ENCODE data around the gene BHLHE41.

The BHLHE41 gene

DNA sequence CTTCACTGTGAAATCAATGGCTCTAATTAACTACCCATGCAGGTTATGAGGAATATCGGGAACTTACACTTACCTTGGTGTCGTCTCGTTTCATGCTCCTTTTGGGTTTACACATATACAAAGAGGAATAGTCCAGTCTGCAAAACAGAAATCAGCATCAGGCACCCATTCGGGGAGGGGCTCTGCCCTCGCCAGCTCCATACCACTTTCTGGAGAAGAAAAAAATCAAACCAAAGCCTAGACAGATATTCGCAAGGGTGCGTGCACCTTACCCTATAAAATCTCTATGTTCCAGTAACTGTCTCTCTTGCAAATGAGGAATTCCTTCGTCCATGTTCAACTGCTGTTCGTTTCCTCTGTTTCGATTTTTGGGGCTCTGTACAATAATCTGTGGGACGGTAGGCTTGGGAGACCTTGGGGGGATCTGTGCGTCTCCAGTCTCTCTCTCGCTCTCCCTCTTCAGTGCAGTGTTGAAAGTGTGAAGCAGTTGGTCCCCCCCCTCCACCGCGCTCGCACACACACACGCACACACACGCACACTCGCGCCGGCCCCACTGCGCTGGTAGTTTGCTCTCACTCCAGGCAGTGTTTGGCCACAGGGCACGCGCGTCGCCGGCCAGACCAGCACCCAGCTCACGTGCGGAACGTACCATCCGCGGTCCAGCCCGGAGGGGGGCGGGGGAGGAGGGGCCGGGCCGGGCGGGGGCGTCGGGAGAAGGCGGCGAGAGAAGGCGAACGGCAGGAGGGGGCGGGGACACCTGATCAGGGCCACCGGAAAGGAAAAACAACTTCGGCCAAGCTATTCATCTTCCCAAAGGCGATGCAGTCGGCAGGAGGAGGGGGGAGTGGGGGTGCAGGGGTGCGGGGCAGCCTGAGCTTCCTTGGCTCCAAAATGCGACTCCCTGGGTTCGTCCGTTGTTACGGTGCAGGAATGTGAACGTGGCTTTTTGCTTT lies at the start of gene BHLHE41:
Gene BHLHE41 (minus strand): TSS at position 592 of the 954 bp plus-strand sequence. CDS start 258 bp downstream, at position 334.
- DNase-seq (ENCODE audit: low spot score), result peak; percentile 81

DNA sequence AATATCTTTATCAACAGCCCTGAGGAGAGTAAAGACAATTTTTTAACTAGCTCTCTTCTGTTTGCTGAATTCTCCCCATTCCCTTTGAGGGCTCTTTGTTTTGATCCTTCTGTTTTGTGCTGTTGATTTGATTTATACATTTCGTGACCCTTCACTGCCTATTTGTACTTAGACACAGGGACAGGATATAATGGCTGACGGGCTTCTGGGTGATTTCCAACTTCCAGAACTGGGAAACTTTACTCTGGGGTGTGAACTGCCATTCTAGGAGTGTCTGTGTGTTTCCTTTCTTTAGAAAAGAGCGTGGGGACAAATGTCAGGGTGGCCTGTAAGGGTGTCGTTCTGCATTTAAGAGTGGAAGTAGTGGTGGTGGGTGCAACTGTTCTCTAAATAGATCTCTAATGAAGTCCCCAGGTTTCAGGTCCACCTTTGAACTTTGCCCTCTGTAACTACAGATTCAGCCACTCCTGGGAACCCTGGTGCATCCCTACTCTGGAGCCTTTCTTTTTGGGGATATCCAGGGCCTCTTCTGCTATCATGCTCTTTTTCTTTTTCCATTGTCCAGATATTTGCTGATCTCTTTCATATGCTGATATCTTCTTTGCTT lies 48.2 kb upstream of the BHLHE41 start:
- no peak for DNase-seq (ENCODE audit: low spot score)

DNA sequence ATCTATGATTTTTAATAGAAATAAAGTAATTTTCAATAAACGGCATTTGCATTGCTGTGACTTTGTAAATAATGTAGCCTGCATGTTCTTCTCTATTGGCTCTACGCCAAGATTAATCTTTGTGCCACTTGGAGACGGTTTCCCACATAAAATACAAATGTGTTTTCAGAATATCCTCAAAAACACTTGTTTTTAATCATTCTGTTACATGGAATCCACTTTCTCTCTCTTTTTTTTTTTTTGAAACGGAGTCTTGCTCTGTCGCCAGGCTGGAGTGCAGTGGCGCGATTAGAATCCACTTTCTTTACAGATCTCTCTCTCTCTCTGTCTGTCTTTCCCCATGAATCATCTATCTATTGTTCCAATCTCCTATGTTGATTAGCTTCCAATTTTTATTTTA lies 47.7 kb upstream of the BHLHE41 start:
- DNase-seq (ENCODE audit: low spot score), result no peak

DNA sequence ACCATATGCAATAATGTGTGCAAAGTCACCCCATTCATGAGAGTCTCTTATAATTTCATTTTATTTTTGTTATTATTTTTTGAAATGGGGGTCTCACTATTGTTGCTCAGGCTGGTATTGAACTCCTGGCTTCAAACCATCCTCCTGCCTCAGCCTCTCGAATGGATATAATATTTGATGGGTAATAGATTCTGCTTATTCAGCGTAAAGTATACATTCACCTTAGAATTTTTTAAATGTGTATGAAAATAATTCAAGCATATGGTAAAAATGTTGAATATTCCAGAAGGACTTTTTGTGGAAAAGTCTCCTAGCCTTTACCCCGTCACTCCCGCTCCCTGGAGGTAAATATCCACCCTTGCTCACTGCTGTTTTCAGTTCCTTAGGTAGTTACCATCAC lies 47.2 kb upstream of the BHLHE41 start:
- DNase-seq (ENCODE audit: low spot score), result no peak

DNA sequence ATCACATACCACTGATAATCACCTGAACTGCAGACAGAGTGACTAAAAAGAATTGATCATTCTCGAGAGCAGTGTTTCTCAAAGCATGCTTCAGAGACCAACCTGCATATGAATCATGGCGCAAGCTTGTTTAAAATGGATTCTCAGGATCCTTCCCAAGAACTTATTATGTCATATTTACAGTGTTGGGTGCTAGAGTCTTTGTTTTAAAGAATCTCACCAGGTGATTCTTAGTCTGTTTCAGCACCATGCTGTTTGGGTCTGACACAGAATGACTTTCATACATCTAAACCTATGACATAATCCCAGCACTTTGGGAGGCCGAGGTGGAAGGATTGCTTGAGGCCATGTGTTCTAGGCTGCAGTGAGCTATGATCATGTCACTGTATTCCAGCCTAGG lies 39.3 kb upstream of the BHLHE41 start:
- DNase-seq (ENCODE audit: low spot score), result no peak

DNA sequence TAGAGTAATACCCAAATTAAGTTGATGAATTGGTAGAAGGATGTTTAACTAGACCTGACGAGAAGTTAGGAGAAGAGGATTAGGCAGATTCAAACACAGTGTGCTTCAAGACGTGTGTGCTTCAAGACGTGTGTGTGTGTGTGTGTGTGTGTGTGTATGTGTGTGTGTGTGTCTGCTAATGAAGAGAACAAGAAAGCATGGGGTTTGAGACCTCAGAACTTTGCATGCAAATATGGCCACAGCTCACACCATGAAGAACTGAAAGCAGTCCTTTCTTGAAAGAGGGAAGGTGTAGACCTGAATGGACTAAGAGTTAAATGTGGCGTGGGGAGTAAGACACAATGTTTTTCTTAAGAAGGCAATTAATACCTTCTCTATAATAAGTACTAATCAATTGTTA lies 38.1 kb upstream of the BHLHE41 start:
- no peak for DNase-seq (ENCODE audit: low spot score)

DNA sequence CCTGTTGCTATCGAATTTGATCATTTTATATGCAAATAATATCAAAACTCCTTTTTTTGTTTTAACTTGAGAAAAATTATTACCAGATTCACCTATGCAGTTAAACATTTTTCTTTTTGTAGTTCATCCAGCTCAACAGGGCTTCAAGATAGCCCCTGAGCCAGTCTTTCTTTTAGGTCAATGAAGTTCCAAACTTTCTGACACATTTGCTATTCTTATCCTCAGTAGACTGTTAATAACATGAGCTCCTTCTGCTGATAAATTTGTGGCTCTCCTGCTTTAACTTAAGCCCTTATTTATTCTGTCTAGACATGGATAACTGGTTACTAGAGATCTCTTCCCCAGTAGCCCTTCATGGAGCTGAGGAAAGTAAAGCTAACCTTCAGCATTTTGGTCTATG lies 37.3 kb upstream of the BHLHE41 start:
- DNase-seq (ENCODE audit: low spot score), result no peak

DNA sequence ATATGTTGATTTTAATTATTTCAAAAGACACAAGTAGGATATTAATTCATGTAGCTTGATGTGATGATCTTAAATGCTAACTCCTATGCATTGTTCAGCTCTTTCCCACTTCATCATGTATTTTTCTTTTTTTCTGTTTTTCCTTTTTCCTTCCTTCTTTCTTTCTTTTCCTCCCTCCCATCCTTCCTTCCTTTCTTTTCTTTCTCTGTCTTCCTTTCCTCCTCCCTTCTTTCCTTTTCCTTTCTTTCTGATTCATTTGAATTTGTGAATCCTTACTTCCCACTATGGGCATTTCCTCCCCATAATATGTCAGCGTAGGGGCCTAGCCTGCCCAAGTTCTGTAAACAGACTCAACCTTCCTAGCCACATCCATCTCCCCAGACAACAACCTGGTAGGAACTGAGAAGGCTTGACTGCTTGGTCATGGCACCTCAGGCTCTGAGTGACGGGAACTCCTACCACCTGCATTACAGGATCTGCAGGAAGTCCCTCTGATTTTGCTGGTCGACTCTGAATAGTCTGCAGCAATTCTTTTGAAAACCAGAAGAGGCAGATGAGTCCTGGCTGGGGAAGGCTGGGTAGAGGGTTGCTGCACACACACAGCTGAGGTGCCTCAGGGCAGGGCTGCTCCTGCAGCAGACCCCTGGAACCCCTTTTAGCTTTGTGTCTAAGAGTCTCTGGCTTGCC lies 33.4 kb upstream of the BHLHE41 start:
- no peak for DNase-seq (ENCODE audit: low spot score)

DNA sequence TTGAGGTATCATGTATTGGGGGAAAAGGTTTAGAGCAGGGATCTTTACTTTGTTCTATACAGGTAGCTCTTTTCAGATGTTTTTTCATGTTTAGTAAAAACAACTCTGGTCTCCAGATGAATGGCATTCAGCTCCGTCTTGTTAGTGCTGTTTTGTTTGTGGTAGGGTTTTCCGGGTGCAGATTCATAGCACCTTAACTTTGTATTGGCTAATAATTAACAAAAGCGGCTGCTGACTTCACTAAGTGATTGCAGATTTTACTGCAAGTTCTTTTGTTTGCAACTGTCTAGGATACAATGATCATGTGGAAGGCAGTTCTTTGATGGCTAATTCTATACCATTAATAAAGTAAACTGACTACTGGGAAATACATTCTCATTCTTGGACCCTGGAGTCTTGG lies 32.2 kb upstream of the BHLHE41 start:
- peak; percentile 69 for DNase-seq (ENCODE audit: low spot score)

DNA sequence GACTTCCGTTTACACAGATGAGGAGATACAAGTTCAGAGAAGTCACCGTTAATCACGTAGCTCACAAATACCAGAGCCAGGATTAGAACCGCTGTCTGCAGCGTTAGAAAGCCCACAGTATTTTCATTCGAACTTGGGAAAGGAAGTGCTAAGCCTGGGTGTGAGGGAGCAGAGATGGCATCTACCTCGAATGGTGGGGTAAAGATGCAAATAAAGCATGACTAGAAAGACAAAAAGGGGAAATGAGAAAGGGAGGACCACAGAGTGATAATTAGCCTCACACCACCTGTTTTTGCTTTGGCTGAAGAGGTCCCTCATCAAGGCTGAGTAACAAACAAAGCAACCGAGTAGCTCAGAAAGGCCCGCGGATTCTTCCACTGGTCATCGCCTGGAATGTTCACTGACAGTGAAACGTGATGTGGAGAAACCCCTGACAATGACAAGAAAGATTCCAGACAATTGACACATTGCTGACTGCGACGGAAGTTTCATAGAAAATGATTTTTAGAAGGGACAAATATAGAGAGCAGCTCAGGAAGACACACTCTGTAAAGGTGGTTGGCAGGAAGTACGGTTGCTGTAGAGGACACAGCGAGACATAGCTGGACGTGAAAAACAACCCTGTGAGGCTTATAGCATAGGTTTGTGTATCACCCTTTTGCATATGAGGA lies 31.5 kb upstream of the BHLHE41 start:
- DNase-seq (ENCODE audit: low spot score), result no peak

DNA sequence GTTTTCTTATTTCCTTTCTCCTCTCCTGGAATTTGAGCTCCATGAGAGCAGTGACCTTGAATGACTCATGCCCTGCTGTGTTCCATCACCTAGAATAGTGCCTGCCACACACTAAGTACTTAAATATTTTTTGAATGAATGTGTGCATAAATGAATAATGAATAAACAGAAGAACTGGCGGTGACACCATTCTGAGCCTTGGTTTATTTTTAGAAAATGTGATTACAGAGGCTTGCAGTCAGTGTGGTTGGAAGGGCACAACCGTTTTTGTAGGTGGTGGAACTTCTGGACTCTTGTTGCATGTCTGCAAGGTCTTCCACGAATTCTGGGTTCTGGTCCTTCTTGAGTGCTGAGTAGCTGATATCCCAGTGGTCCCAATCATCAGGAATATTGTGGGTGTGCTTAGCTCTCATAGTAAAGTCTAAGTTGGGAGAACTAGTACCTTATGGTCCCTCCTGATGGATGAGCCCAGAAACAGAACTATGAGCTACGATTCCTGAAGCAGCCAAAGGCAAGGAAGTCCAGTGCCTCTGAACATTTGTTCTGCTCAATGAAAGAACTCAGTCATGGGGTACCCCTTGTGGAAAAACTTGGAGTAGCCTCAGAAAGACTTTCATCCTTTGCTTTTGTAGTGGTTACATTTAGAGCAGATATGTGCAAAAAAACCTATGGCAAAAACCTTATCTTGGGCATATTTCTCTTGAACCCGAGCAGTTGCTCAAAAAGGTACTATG lies 28.8 kb upstream of the BHLHE41 start:
- DNase-seq (ENCODE audit: low spot score), result peak; percentile 92

DNA sequence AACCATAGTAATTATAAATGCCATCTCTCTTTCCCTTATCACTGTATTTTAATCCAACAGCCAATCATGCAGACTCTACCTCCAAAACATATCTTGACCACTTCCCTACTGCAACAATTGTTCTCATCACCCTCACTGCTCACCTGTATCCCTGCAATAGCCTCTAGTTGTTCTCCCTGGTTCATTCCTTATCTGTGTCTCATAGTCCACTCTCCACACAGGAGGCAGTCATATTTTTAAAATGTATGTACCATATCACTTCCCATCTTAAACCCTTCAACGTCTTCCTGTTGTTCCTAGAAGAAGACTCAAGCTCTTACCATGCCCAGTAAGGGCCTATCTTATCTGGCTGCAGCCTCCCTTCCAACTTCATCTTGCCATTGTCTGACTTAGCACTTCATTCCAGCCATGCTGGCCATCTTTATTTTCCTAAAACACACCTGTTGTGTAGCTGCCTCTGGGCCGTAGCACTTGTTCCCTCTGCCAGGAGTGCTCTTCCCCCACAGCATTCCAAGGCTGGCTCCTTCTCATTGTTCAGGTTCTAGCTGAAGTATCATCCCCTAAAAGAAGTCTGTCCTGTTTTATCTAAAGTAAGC lies 27.8 kb upstream of the BHLHE41 start:
- DNase-seq (ENCODE audit: low spot score), result no peak

DNA sequence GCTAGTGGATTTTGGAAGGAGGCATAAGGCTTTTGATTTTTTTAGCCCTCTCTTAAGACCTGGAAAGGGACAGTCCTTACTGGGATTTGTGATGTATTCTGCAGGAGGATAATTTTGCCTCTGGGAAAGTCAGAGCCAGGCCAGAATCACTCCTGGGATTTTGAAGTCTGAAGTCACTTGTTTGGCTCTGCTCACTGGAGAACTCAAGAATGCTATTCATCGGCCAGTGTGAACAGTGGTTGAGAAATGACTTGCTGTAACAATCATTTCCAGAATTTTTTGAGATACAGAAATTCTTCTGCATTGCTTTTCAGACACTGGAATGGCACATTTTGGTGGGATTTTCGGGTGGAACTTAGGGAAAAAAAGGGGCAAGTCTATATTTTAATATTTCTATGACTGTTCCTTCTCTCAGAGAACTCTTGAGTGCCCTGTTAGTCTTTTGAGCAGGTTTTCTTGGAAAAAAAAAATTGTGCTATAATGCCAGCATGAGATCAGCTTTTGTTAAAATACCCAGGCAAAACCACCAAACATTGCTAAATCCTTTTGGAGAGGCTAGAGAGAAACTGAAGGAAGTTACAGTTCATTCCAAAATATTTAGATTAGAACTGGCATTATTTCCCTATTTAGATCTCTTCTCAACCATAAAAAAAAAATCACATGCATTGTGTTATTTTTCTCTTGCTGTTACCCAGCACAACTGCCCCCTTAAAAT lies 26.1 kb upstream of the BHLHE41 start:
- no peak for DNase-seq (ENCODE audit: low spot score)

DNA sequence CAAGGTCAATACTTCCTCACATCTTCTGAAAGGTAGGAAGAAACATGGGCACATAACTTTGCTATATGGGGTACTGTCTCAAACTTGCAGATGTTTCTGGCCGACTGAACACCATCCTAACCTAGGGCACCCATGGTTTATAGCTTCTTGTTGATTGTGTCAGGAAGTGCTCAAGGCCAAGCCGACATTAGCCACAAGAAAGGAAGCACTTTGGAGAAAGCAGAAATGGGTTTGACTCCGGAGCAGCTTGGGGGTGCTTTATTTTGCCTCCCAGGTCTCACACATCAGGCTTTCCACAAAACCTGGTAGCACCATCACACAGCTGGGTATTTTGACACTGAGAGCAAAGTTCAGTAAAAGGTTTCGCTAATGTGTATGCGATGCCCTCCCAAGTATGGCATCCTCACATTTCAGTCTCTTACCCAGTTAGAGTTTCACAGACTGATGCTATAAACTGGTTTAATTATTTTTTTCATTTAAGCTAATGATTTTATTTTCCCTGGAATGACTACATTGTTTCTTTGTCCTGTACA lies 25.2 kb upstream of the BHLHE41 start:
- no peak for DNase-seq (ENCODE audit: low spot score)

DNA sequence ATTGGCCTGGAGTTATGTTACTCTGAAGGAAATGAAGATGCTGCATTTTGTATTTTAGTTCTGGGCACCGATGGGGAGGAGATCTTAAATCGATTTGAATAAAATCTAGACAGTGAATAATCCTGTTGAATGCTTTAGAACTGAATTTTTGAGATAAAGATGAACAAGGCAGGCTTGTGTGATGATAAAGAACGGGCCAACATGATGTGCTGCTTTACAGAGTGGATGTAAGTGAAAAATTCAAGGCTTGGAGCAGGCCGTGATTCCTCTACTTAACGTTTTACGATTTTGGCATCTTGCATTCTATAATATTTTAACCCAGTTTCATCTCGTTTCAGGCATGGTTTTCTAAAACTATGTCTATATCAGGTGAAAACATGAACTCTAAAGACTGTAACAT lies 23.5 kb upstream of the BHLHE41 start:
- no peak for DNase-seq (ENCODE audit: low spot score)

DNA sequence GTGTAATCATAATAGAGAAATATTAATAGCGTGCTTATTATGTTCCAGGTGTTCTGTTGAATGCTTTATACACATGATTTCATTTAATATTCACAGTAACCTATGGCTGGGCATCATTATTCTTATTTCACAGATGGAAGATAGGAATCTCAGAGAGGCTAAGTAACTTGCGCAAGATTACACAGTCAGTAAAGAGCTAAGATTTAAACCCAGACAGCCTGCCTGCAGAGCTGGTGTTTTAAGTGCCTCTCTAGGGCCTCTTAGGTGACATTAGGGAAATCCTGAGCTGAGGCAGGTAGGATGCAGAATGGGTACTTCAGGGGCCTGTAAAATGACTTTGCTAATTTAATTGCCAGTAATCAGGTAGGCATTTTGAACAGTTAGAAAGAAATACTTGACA lies 18.5 kb upstream of the BHLHE41 start:
- DNase-seq (ENCODE audit: low spot score), result no peak

DNA sequence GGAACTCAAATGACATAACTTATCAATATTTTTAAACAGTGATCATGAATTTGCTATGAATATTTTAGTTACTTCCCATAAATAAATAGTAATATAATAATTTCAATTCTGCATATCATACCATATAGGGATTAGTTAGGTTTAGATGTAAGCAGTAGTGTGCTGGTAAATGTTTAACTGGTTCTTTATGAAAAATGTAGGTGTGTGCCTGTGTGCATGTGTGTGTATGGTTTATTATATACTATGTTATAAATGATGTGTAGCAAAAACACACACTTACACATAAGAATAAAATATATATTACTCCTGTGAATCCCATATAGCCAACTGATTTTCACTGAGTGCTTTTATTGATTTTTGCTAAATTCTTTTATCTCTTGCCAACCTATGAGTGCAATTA lies 14.0 kb upstream of the BHLHE41 start:
- no peak for DNase-seq (ENCODE audit: low spot score)

DNA sequence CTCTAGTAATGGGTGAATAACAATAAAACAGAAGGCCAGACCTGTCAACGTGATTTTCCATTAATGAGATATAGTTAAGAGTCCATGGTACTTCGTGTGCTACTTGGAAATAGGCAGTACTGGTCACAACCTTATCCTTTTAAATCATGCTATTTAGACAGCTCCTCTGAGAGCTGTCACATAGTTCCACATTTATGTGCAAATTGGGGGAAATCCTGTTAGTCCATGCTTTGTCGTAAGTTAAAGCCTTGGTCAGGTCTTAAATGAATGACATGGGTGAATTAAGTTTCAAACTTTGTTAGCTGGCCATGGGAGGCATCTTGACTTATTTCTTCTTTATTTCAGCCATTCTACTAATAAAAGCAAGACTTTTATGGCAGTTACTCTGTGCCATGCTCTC lies 11.9 kb upstream of the BHLHE41 start:
- DNase-seq (ENCODE audit: low spot score), result no peak

DNA sequence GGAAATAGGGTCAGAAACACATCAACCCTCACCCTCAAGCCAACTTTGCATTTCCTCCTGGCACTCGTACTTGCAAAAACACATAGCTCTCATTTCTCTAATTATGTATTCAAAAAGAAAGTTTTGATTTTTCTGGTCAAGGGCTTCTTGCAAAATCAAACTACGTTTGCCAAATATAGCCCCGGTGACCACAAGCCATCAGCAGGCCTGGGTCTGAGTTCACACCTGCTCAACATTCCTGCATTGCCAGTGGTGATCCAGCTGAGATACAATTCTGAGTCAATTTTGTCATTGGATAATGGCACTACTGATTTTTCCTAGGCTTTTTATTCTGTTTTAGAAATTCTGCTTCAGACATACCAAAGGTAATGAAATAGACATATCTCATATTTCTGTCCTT lies 10.7 kb upstream of the BHLHE41 start:
- no peak for DNase-seq (ENCODE audit: low spot score)

DNA sequence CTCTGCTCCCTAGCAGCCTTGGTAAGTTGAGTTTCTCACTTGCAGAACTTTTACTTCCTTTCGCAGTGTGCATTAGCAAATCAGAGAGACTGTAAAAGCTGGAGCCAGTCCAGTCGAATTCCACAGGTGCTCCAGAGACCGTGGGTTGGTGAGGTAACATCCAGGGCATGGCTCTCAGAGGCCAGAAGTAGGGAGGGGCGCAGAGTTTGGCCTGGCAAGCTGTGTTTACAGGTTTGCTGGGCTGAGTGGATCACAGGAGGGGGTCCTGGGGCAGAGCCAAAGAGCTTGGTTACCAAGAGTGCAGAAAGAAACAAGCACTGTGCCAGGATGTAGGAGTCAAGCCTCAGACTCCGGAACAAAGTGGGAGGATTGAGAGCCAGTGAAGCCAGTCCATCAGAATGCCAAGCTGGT lies 10.2 kb upstream of the BHLHE41 start:
- DNase-seq (ENCODE audit: low spot score), result peak; percentile 93

All from LoVo (cell line).